ENCODE data around the gene RPS24.

DNA sequence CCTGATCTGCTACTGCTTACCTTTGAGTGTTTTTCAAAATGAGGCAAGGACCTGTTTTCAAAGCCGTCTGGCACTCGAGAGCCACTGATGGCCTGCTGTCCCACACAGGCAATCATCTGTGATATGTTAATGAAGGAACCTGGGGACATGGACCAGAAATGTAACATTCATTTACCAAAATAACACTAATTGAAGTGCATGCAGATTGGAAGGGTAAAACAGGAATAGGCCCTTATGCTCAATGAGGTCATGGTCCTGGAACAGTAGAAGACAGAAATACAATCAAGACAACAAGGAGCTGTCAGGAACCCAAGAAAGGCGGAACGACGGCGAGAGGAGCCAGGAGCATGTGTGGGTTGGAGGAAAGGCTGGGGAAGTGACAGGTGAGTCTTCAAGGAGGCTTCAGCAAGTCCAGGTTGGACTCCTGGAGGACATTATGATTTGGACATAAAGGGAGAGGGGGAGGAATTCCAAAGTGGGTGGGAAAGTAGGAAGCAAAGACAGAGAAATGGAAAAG is 32.6 kb upstream of the RPS24 start:
- TF ChIP-seq CTCF (IDR thresholded peaks at IDR 0.05; ENCODE audit: insufficient read depth, low read length, poor library complexity, severe bottlenecking), result no peak
- no peak for TF ChIP-seq EZH2phosphoT487 (conservative IDR thresholded peaks at IDR 0.05; ENCODE audit: low read length)
